ENCODE results near the gene IGFBP4.

IGFBP4 gene

DNA sequence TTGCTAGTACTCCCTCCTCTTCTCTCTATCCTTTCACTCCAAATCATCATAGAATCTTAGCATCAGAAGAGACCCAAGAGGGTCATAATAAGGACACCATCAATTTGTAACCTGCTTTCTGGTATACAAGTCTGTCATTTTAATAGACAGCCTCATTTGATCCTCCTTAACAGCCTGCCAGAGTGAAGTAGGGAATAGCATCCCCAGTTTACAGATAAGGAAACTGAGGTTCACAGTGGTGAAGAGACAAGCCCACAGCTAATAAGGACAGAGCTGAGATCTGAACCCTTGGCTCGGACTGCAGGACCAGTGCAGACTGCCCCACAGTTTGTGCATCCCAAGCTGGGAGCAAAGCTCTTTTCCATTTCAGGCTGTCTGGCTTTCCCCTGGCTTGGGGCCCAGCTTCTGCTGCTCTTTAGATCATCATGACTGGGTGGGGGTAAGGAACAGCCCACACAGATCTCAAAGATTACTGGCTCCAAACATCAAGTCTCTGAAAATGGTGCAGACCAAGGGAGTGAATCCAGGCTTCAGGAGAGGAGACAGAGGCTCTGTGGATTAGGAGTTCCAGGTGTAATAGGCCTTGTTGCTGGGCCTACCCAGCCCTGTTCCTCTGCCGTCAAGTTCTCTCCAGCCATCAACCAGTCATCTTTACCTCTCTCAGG is 10.3 kb upstream of the IGFBP4 start:
- DNase-seq = no peak

DNA sequence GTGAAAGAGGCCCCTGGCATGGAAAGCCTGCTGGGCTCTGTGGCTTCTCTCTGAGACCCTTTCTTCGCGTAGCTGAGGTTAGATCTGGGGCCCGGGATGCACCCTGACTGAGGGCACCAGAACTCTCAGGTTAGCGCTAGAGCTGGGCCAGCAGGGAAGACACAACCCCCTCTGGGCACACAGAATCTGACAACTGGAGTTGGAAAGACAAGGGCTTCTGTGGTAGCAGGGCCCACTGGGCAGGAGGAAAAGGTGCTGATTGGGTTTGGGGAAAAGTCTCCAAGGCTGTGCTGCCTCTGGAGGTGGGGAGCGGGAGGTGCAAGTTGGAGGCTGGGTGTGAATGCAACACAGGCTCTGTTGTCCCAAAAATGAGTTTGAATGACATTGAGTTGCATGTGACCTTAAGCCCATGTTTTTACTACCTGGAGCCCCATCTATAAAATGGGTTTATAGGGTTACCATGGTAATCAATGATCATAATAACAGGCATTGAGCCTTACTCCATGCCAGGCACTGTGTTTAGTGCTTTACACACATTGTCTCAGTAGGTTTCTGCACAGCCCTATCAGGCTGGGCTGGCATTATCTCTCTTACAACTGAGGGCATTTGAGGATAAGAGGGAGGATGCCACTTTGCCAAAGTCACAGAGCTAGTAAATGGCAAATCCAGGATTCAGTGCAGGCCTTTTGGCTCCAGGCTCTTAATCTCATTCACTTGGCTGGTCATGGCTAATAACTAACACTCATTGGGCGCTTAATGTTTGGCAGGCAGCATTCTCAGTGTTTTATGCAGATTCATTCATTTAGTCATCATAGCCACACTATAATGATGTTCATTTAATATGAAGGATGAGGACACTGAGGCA is 9.5 kb upstream of the IGFBP4 start:
- no peak for DNase-seq

DNA sequence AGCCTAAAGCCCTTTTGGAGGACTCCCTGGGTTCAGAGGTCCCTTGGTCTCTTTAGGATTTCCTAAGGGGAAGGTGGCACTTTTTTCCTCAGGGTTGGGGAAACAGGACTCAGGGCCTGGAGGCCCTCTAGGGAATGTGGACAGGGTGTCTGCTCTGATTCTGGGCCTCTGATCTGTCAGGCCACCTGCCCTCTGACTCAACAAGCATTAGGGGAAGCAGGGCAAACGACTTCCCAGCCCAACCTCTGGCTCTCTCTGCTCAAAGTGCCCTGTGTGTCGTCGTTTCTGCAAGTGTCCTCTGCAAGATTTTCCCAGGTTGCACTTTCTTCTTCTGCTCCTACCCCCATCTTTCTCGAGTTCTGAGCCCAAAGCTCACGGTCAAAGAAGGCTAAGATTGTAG is 6.6 kb upstream of the IGFBP4 start:
- no peak for DNase-seq

DNA sequence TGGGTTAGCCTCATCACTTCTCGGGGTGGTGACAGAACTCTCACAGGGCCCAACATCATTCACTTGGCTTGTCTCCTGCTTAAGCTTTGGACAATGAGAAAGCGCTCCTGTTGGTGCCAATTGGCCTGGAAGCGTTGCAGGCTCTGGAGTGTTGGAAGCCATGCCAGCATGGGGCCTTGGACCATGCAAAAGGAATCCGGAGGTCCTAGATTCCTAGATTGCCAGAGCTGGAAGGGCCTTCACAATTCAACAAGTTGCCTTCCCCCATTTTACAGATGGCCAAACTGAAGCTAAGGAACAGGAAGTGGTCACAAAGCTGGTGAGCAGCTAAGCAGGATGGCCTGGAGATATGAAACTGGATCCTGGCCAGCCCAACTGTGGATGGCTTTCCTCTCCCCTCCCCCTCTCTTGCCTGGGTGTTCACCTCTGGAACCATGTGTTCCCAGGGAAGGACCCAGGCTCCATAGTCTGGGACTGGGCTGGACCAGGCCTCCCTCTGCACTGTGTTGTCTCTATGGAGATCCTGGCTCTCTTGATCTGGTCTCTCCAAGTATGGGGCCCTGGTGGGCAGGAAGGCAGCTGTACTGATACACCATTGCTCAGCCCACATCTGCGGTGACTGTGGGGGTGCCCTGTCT is 6.0 kb upstream of the IGFBP4 start:
- DNase-seq = no peak

DNA sequence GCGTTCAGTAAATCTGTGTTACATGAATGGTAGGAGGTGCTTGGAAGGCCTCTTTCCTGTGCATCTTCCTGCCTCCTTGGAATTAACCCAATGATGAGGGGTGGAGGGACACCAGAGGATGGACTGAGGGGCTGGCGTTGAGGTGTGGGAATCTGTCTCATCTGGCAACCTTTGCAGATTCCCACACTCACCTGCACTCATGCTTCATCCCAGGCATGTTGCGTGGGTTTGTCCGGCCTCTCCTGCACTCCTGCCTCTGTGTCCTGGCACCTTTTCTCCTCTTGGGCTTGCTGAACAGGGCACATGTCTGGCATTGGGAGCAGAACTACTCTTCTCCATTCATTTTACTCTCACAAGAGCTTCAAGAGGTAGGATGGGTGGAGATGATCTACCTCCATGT is 3.1 kb upstream of the IGFBP4 start:
- no peak for DNase-seq

DNA sequence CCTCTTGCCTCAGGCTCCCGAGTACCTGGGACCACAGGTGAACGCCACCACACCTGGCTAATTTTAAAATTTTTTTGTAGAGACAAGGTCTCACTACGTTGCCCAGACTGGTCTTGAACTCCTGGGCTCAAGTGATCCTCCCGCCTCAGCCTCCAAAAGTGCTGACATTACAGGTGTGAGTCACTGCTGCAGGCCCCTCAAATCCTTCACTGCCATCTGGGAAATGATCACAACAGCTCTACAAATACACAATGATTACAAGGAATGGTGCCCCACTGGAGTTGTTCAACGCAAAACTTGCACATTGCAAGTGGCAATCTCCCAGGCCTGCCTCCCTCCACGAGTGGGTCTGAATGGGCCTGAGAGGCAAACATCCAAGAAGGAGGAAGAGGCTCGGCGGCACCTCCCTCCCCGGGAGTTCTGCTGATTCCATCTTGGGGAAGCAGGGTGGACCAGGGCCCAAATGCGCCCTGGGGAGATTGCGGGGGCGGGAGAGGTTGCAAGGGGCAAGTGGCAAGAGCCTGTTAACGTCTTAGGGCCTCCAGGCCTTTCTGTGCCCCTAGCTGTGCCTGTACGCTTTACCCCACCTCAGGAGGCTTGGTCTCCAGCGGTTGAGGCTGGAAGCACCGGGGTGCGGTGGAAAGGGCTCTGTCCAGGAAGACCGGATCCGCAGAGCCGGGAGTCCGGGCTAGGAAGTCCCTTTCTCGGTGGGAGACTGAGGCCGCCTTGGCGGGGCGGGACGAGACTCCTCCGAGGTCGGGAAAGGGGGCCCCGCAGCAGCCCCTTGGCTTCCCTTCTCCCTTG is 656 bp upstream of the IGFBP4 start:
- DNase-seq = no peak

DNA sequence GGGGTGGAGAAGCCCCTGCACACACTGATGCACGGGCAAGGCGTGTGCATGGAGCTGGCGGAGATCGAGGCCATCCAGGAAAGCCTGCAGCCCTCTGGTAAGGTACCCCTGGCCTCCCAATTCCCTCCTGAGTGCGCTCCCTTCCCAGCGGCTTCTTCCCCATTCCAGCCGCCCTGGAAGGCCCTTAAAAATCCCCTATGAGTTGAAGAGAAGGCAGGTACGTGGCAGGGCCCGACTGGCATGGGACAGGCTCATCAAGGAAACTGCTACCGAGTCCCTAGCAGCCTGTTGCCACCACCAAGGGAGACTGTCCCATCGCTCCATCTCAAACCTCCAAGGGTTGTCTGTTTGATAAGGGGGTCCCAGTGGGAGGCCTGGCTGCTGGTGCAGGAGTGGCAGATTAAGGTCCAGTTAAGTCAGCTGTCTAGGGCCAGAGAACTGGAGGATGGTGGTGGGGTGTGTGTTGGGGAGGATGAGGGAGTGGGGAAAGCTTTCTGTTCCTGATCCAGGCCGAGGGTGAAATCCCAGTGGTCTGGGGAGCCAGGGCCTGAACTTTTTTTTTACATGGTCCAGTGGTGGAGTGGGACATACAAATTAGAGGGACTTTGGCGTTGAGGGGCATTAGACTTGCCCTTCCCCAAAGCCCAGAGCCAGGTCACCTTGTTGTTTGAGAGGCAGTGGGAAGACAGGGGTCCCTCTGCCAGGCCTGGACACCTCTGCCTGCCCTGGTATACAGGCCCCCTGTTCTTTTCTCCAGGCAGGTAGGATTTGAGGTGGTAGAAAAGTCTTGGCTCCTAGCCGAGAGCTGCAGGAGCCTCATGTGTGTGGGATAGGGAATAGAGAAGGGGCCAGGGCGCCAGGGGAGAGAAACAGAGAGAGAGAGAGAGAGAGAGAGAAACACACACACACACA is 994 bp downstream of the IGFBP4 start:
- DNase-seq = no peak

DNA sequence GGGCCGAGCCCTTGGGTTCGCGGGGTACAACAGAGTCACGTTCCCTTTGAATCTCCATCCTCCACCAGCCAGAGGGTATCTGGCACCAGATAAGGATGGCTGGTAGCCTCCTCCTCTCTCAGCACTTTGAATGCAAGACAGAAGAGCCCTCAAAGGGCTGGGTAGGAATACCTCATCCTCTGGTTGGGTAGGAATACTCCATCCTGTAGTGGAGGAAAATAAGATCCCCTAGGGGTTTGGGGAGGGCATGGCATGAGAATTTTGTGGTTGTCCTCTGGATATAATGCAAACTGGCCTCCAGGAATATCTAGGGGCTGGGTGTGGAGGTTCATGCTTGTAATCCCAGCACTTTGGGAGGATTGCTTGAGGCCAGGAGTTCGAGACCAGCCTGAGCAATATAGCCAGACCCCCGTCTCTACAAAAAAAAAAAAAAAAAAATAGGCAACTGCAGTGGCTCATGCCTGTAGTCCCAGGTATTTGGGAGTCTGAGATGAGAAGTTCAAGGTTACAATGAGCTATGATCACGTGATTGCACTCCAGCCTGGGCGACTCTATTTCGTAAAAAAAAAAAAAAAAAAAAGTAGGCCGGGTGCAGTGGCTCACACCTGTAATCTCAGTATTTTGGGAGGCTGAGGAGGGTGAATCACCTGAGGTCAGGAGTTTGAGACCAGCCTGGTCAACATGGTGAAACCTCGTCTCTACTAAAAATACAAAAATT is 2.7 kb downstream of the IGFBP4 start:
- no peak for DNase-seq

DNA sequence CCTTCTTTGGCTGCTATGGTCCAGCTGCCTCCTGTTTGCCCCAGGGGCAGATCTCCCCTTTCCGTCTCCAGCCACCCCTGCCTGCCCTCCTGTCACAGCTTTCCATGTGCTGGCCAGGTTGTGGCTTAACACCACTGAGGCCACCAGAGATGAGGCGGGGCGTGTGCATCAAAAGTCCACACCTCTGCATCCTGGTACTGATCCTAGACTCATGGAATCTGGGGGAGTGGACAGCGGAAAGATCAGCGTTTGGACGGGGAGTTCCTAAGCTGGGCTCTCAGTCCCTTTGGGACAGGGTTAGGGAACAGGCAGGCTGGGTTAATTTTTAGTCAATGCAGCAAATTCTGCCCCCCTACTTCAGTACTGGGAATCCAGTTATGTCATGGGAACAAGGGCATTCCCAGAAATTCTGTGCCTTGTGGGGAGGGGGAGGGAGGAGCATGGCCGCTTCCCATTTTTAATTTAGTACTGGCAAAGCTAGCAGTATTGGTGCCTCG is 3.9 kb downstream of the IGFBP4 start:
- DNase-seq = no peak

DNA sequence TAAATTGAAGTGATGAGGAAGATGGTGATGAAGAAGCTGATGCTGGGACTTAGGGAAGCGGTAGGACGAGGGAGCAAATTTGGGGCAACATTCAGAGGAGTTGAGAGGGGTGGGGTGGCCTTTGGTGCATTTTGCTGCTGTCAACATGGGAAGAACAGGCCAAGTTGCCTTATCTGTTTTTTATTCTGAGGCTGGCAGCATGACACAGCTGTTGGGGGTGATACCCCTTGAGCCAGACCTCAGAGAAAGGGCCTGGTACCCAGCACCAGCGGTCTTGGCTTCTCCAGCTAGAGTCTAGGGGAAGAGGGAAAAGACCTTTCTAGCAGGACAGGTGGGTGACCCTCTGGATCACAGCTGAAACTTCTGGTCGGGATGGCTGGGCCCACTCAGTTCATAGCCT is 4.6 kb downstream of the IGFBP4 start:
- no peak for DNase-seq

DNA sequence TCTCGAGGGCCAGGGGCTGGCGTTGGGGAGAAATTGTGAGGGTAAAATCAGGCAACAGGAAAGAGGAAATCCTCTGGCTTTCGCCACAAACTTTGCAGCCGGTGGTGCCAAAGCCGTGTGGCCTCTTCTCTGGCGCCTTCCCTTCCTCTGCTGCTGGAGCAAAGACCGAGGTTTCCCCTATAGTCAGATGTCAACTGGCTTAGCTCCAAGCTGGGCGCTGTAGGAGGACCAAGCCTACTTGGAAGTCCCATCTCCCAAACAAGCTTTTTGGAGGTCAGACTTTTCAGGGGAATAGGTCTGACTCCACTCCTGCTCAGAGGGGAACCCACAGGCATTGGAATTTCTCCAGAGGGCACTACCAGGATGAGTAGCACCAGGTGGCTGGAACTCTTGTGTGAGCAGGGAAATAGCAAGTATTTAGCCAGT is 5.0 kb downstream of the IGFBP4 start:
- DNase-seq = no peak

DNA sequence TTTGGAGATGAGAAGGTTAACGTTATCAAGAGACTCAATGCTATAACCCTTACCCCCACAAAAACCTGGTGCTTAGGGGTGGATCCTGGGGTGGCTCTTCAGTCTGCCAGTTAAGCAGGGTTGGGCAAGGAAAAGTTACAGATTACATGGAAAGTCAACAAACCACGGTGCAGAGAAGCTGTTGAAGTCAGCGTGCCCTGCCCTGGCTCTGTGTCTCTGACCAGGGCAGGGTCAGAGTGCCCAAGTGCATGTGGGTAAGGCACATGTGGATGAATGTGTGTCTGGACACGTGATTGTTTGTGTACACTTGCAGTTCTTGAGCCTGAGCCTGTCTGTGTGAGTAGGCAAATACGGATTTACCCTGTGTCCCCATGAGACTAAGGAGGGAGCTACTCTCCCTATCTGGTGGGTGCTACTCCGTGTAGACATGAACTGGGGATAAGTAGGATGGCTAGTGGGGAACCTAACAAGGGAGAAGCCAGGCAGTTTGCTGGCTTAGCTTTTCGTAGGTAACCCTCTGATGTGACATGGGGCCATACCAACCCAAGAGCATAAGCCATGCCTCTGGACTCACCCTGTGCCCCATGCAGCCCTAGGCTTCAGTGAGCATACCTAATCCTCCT is 5.5 kb downstream of the IGFBP4 start:
- DNase-seq = no peak

DNA sequence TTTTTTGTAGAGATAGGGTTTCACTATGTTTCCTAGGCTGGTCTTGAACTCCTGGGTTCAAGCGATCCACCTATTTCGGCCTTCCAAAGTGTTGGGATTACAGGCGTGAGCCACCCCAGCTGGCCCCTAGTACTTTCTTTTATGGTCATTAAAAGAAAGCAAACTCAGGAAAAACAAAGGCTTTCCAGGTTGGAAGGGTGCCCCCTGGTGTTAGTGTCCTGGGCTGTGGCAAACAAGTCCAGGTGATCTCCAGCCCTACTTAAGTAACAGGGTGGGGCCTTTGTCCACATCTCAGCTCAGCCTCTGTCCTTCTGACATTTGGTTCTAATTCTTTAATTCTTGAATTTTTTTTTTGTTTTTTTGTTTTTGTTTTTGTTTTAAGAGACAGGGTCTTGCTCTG is 6.9 kb downstream of the IGFBP4 start:
- DNase-seq = no peak

DNA sequence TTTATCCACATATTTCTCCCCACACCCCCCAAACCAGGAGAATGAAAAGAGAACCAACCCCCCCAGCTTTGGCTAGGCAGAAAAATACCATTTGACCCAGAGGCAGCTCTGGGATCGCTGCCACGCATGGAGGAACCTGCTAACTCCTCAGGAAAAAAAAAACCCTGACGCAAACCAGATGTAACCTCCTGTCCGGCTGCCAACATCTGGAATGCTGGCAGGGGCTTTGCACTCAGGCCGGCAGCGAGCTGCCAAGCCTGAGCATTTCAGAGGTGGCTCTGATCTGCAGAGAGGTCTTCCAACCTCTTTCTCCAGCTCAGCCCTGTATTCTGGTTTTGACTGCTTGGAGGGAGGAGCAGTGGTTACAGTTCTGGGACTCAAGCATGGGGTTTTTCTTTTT is 8.2 kb downstream of the IGFBP4 start:
- DNase-seq = no peak

DNA sequence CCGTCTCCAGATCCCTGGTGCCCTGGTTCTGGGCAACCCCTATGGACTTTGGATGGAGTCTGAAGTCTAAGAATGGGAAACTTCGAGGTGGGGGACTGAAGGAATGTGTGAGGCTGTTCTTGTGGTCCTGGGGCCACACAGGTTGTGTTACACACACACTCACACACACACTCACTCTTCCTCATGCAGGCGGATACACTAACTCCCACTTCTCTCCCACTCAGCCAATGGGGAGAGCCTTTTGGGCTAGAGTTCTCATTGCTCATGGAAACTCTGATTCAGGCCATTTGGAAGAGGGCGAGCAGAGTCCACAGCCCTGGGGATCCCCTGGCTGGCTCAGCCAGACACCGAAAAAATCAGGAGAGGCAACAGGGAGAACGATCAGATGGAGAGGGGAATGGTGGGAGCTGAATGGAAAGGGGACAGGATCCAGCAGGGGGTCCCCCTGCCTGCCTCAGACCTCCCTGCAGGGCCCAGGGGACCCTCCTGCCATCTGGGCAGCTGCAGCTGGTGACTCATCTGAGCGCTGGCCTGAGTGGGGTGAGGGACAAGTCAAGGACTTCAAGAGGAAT is 9.1 kb downstream of the IGFBP4 start:
- DNase-seq = no peak

DNA sequence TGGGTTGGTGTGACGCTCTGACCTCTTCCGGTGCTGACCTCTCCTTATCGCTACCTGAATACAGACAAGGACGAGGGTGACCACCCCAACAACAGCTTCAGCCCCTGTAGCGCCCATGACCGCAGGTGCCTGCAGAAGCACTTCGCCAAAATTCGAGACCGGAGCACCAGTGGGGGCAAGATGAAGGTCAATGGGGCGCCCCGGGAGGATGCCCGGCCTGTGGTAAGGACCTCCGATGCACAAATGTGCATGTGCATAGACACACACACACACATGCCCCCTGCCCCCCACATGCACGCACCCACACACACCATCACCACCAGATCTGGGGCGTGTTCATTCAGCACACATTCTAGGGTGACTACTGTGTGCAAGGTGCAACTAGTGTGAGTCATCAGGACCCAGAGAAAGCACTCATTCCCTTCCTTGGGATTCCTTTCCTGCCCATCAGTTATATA is 9.7 kb downstream of the IGFBP4 start:
- no peak for DNase-seq

DNA sequence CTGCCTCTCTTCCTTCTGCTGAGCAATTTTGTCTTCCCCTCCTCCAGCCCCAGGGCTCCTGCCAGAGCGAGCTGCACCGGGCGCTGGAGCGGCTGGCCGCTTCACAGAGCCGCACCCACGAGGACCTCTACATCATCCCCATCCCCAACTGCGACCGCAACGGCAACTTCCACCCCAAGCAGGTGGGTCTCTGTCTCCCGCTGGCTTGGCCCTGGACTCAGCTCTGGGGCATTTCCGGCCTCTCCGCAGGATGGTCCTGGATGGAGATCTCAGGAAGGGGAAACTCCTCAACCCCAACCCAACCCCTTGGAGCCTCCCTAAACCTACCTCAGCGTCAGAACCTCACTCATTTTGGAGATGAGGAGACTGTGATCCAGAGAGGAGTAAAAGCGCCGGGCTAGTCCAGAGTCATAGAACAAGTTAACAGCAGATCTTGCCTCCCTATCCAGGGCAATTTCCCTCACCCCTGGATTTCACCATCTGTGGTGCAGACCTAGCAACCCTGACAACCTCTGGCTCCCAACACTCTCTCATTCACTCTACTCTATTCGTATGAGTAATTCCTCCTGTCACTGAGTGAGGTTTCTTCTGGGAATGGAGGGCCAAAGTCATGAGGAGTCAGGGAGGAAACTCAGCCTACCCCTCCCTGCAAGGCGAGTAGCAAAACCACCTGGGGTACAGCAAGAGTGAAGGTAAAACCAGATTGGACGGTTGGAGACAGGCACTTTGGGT is 10.8 kb downstream of the IGFBP4 start:
- DNase-seq = no peak

DNA sequence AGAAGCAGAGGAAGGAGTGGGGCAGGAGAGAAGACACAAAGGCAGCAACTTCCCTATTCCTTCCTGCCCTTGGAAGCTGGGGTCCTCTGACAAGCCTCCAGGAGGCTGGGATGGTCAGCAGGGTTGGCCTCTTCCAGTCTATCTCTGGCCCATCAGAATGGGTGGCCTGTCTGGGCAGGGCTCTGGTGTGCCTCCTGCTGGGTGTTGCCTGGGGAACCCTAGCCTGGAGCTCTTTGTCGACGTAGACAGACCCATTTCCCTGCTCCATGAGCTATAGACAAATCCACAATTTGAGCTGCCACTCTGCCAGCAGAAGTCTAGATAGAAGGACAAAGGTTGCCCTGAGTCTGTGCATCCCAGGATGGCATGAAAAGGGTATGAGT is 11.4 kb downstream of the IGFBP4 start:
- DNase-seq = no peak

DNA sequence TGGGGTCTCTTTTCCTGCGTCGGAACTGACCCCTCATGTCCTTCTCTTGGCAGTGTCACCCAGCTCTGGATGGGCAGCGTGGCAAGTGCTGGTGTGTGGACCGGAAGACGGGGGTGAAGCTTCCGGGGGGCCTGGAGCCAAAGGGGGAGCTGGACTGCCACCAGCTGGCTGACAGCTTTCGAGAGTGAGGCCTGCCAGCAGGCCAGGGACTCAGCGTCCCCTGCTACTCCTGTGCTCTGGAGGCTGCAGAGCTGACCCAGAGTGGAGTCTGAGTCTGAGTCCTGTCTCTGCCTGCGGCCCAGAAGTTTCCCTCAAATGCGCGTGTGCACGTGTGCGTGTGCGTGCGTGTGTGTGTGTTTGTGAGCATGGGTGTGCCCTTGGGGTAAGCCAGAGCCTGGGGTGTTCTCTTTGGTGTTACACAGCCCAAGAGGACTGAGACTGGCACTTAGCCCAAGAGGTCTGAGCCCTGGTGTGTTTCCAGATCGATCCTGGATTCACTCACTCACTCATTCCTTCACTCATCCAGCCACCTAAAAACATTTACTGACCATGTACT is 13.2 kb downstream of the IGFBP4 start:
- no peak for DNase-seq

Measured in SHP77 treated with DMSO at 0.1 percent for 48 hours (cell line).